Measurements from ENCODE around the gene TMTC2.
"Not testable (repeated sequence)": the region's sequence is repeated elsewhere in the genome, so short reads cannot be mapped to it uniquely, and the experiment has no call there.

The TMTC2 gene

GRCh38 chr12:82730953-82731459 is 44.3 kb downstream of the TMTC2 start:
- DNase-seq, result no peak

DNA sequence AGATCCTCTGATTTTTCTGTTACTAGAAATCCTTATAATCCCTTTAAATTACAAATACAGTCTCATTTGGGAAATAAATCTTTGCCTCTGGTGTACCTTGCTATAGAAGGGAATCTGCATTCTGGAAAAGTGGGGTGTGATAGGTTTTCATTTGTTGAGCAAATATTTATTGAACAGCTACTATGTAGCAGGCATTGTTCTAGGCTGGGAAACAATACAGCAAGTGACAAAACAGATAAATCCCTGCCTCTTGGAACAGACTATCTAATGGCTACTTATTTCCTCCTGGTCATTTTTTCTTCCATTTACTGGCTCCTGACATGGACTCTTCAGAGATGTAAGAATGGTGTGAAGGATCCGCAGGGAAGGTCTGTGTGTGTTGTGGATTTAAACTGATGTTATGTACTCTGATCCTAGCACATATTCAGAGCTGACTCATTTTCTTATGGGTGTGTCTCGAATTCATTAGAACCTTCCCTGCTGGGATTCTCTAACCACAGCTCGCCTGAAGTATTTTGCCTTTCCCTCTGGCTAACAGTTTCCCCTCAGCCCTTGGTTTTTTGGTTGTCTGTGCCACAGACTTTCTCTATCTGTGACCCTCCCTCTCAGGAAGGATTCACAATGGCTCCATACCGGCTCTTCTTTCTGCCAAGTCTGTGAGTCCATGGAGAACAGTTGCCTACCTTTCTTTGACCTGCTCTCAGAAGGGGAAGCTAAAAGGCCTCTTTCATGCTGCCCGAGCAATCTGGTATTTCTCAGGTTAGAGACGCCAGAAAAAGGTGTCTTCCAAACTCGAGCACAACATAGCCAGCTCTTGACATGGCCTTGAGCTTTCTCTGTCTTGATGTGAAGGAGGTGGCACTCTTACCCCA is 53.7 kb downstream of the TMTC2 start:
- DNase-seq, result no peak

- no peak for DNase-seq
These were observed 58.5 kb downstream of the TMTC2 start for GRCh38 chr12:82745063-82745674.

- DNase-seq, result no peak
These were observed 59.1 kb downstream of the TMTC2 start for GRCh38 chr12:82745807-82746206.

GRCh38 chr12:82746668-82747067 is 60.0 kb downstream of the TMTC2 start:
- no peak for DNase-seq

DNA sequence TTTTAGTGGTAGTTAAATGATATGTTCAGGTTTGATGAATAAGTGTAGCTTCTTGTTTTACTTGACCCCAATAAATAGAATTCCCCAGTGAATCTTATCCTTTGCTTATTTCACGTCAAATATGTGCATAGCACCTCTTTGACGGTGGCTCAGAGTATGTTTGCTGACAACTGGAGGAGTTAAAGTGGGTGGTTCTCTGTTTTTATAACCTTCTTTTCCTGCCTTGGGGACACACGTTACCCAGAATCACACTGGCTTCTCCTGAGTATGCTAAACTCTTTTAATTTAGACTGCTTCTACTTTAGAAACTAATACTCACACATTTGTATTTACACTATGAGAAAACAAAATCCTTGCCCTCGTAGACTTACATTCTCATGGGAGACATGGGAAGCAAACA is 62.3 kb downstream of the TMTC2 start:
- no peak for DNase-seq

DNA sequence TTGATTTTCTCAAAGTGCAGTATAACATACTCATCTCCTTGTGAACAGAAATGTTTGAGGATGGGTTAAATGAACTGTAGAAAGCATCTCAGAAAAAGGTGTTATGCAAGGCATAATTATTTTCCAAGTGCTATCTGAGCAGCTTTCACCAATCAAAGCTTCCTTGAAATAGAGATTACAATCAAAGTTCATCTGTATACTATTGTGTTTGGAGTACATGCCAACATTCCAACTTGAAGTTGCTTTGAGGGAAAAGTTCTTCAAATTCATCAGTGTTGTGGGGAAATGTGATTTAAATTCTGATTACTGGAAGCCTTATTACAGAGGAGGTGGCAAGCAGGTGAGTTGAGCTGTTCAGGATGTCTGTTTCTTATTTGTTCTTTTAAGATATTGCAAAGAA is 68.2 kb downstream of the TMTC2 start:
- no peak for DNase-seq

- DNase-seq, result no peak
These were observed 69.6 kb downstream of the TMTC2 start for GRCh38 chr12:82756303-82756702.

DNA sequence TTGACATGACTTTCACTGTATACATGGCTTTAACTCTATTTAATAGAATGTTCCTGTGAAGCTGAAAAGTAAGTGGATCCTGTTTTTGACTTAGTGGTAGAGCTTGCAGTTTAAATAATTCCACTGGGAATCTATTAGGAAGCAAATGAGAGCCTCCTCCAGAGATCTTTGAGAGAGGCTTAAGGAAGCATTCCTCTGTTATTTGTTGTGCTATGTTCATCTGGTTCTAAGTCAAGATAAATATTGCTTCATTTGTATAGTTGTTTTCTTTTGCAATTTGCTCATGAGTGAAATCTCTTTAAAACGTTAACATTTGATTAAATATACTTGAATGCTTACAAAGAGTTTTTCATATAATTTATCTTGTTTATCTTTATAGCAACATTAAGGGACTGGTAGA is 70.4 kb downstream of the TMTC2 start:
- DNase-seq, result no peak

GRCh38 chr12:82757656-82758055 is 71.0 kb downstream of the TMTC2 start:
- no peak for DNase-seq

DNA sequence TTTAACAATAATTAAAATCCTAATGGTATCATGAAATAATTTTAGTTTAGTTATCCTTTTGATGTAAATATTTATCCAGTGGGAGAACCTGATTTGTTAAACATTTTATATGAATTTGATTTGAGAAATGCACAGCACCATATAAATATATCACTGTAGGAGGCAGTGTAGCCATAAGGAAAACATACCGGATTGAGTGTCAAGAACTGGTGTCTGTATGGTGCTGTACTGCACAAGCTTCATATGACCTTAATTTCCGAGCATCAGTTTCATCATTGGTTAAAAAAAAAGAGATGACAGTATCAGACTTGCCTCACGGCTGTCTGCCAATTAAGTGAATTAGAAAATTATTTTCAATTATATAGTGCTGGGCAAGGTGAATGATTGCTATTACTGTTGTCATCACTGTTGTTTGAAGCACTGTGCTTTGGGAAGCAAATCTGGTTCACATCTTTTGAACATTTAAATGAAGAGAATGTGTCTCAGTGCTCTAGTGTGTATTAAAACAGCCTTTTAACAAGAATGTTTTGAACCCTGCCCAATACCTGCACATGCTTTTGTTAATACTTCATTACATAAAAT is 72.1 kb downstream of the TMTC2 start:
- DNase-seq, result no peak

DNA sequence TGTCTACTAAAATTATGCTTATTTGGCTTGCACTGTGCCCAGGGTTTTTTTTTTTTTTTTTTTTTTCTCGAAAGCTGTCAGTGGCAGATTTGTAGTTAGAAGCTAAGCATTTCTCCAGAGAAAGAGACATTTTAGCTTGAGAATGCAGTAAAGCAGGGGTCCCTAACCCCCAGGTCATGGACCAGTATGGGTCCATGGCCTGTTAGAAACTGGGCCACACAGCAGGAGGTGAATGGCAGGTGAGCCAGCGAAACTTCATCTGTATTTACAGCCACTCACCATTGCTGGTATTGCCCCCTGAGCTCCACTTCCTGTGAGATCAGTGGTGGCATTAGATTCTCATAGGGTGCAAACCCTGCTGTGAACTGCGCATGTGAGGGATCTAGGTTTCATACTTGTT is 73.7 kb downstream of the TMTC2 start:
- no peak for DNase-seq

GRCh38 chr12:82765206-82765605 is 78.5 kb downstream of the TMTC2 start:
- not testable (repeated sequence) for DNase-seq

GRCh38 chr12:82765971-82766705 is 79.4 kb downstream of the TMTC2 start:
- DNase-seq, result no peak

- DNase-seq, result no peak
These were observed 88.0 kb downstream of the TMTC2 start for GRCh38 chr12:82774666-82775065.

DNA sequence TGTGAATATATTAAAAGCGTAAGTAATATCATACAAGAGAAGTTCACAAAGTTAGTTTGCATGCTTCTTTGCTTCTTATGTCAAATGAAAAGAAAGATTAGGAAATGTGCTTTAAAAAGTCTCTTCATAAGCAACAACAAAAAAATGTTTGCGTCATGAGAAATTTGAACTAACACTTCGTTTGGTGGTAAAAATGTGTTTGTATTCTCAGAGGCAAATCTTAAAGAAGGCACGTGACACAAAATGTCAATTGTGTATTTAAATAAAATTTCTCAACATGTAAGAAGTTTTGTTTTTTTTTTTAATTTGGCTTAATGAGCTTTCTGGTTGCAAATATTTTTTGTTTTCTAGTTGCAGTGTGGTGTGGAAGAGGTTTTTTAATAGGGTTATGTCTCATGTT is 93.8 kb downstream of the TMTC2 start:
- no peak for DNase-seq

GRCh38 chr12:82781309-82781997 is 94.7 kb downstream of the TMTC2 start:
- DNase-seq, result no peak

DNA sequence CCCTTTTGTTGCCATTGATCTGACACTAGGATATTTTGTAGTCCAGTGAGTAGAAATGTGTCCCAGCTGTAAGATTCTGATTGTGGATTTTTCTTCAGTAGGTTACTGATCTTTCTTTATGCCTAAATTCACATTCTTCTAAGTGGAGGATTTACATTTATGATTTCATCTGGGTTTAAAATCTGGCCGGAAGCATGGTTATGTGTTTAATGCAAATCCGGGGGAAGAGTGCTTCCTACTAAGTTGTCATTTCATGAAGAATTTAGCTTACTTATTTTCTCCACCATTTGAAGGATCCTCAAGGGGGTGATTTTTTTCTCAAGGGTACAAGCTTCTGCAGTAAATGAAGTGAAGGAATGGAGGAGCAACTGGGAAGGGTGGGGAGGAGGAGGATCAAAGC is 96.7 kb downstream of the TMTC2 start:
- DNase-seq, result no peak

- DNase-seq, result no peak
These were observed 100.3 kb downstream of the TMTC2 start for GRCh38 chr12:82787016-82787415.

- DNase-seq, result no peak
These were observed 101.9 kb downstream of the TMTC2 start for GRCh38 chr12:82788594-82788993.

GRCh38 chr12:82789674-82790073 is 103.0 kb downstream of the TMTC2 start:
- DNase-seq, result no peak

DNA sequence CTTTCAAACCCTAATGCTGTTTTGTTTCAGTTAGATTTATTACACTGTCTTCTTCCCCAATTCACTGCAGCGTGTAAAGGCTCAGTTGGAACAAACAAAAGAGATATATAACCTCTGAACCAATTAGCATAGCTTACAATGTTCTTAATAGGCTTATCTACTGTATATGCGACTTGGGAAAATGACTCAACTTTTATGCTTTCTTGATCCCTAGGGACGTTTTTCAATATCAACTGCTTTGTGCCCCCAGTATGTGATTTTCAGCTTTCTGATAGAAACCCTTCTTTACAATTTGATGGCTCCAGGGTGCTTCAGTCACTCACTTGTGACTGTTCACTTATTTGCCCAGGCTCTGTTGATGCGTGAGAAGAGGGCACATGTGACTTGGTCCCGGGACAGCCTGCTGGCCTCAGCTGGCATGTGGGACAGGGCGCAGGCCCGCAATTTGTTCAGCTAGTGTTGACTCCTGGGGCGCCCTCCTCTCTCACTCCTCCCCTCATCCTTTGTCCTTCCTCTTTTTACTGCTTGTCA is 107.1 kb downstream of the TMTC2 start:
- no peak for DNase-seq

All from SHP77 treated with DMSO at 0.1 percent for 48 hours (cell line).